IgD-negative memory B cell (primary cell): ENCODE data around the gene FAM131C. TPM values are rescaled to one million over a fixed set of nuclear protein-coding genes. Genes with fewer than 3 reads are reported as not detected.
"Not testable (repeated sequence)": the region's sequence is repeated elsewhere in the genome, so short reads cannot be mapped to it uniquely, and the experiment has no call there.

ENCODE experiments used
- H3K27ac Mint-ChIP-seq, 3 donors: one replicate each; pipeline ENCODE4 v1.8.0; 2020 to 2022; ENCODE audit warnings: mild to moderate bottlenecking in 3 of 3, mixed read lengths in 3 of 3, moderate library complexity in 1 of 3
- H3K27me3 Mint-ChIP-seq: one replicate; pipeline ENCODE4 v1.8.0; 2021; ENCODE audit warnings: mixed read lengths
- H3K36me3 Mint-ChIP-seq: one replicate; pipeline ENCODE4 v1.8.0; 2020; ENCODE audit warnings: mild to moderate bottlenecking, mixed read lengths
- H3K4me1 Mint-ChIP-seq, 3 donors: one replicate each; pipeline ENCODE4 v1.8.0; 2020 to 2022; ENCODE audit warnings: mixed read lengths in 3 of 3, mild to moderate bottlenecking in 1 of 3
- H3K4me3 Mint-ChIP-seq, 4 donors: one replicate each; pipeline ENCODE4 v1.8.0; 2020 to 2022; ENCODE audit warnings: mild to moderate bottlenecking in 4 of 4, mixed read lengths in 4 of 4, moderate library complexity in 3 of 4
- H3K9me3 Mint-ChIP-seq, 3 donors: one replicate each; pipeline ENCODE4 v1.8.0; 2020 to 2021; ENCODE audit warnings: mixed read lengths in 3 of 3, mild to moderate bottlenecking in 1 of 3
- polyA plus RNA-seq: library from polyadenylated mRNA; unstranded; fragments of 300-500 nt; fragmentation: Illumina TruSeq; gene quantifications from one replicate; pipeline ENCODE4 v1.2.3, GENCODE V29; 2021

FAM131C gene
- polyA plus RNA-seq, 1 donor from 2014 or later = not detected

DNA sequence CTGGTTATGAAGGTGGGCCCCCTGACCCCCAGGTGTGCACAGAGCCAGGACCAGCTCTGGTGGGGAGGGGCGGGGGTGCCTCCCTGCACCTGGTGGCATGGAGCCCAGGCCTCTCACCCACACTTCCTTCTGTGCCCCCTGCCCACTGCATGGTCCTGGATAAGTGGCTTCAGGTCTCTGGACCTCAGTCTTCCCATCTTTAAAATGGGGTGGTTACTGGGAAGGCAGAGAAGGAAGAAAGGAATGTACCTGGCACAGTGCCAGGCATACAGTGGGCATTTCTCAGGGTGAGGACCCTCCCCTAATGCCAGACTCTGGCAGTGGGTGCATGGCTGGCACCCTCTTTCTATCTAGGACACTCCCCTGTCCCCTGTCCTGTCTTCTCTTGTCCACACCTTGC is 44.2 kb downstream of the FAM131C start:
- no peaks in the 10 kb centered on the region for H3K9me3 Mint-ChIP-seq
- no peak overlapping the region for H3K27ac Mint-ChIP-seq
- H3K4me3 Mint-ChIP-seq = no peak overlapping the region
- peaks cover 22% of the 10 kb centered on the region for H3K27me3 Mint-ChIP-seq
- H3K36me3 Mint-ChIP-seq = no peaks in the 10 kb centered on the region
- peaks cover 0 to 5% (median 3%) of the 10 kb centered on the region in 3 donors for H3K4me1 Mint-ChIP-seq

DNA sequence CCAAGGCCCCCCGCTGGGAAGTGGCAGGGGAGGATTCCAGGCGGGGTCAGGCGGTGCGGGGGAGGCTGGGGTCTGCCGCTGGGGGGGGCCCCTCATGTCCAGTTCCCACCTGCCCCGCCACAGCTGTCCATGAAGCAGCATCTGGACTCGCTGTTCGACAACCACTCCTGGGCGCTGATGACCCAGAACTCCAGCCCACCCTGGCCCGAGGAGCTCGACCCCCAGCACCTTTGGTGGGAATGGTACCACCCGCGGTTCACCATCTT is 44.5 kb downstream of the FAM131C start:
- H3K36me3 Mint-ChIP-seq, H3K9me3 Mint-ChIP-seq, H3K27ac Mint-ChIP-seq, H3K4me3 Mint-ChIP-seq, H3K4me1 Mint-ChIP-seq: not testable (repeated sequence)
- peaks cover 22% of the 10 kb centered on the region for H3K27me3 Mint-ChIP-seq

GRCh38 chr1:16028237-16029002 is 45.0 kb downstream of the FAM131C start:
- H3K36me3 Mint-ChIP-seq = no peaks in the 10 kb centered on the region
- H3K27ac Mint-ChIP-seq = no peak overlapping the region
- peaks cover 0 to 5% (median 3%) of the 10 kb centered on the region in 3 donors for H3K4me1 Mint-ChIP-seq
- no peak overlapping the region for H3K4me3 Mint-ChIP-seq
- no peaks in the 10 kb centered on the region for H3K9me3 Mint-ChIP-seq
- H3K27me3 Mint-ChIP-seq = peaks cover 25% of the 10 kb centered on the region

DNA sequence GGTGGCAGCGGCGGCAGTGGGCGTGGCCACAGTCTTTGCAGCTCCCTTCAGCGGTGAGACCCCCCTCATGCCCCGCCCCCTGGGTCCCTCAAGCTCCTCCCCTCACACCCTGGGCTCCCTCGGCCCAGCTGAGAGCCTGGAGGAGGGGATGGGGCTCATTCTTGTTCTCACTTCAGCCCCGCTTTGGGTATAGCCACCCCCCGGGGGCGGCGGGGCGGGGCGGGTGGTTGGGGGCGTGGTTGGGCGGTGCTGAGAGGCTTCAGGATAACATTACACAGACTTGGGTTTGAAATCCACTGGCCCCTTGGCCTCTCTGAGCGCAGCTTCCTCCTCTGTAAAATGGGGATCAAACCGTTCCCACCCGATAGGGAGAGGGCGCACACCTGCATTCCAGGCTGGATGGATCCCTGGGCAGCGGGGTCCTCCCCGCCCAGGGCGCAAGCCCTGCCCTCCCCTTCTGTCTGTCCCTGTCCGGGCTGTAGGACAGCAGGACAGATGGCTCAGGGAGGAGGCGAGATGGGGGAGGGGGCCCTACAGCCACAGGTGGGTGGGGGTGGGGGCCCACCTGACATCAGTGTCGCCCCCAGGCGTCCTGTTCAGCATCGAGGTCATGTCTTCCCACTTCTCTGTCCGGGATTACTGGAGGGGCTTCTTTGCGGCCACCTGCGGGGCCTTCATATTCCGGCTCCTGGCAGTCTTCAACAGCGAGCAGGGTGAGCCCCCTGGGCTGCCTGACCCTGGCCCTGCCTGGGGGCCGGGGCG is 46.5 kb downstream of the FAM131C start:
- Mint-ChIP-seq H3K4me3 (peak overlapping the region in 2 of 4 donors; percentile 37 to 77), H3K4me1 (peaks cover 0 to 5% (median 0%) of the 10 kb centered on the region in 3 donors), H3K27ac (no peak overlapping the region), H3K27me3 (peaks cover 21% of the 10 kb centered on the region), H3K36me3 (no peaks in the 10 kb centered on the region), H3K9me3 (no peaks in the 10 kb centered on the region)

DNA sequence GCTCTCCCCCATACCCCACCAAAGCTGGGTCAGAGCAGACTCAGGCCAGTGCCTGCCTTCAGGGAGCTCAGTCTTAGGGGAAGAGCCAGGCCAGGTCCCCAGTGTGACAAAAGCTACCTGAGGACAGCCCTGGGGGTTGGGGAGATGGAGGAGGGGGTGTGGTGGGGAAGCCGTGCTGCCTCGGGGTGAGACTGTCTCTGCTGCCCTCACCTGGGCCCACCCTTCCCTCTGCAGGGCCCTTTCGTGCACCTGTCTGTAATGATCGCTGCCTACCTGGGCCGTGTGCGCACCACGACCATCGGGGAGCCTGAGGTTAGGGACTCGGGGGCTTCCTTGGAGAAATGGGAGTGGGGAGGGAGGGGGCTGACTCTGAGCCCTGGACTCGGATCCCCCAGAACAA is 47.1 kb downstream of the FAM131C start:
- H3K9me3 Mint-ChIP-seq, H3K27ac Mint-ChIP-seq, H3K4me1 Mint-ChIP-seq, H3K4me3 Mint-ChIP-seq, H3K36me3 Mint-ChIP-seq: not testable (repeated sequence)
- H3K27me3 Mint-ChIP-seq = peaks cover 19% of the 10 kb centered on the region

- no peak overlapping the region for H3K4me3 Mint-ChIP-seq
- peaks cover 0 to 4% (median 0%) of the 10 kb centered on the region in 3 donors for H3K4me1 Mint-ChIP-seq
- peaks cover 11% of the 10 kb centered on the region for H3K27me3 Mint-ChIP-seq
- no peak overlapping the region for H3K27ac Mint-ChIP-seq
- H3K9me3 Mint-ChIP-seq = no peaks in the 10 kb centered on the region
- H3K36me3 Mint-ChIP-seq = no peaks in the 10 kb centered on the region
These were observed 50.3 kb downstream of the FAM131C start for GRCh38 chr1:16023050-16023653.

GRCh38 chr1:16022393-16022792 is 51.1 kb downstream of the FAM131C start:
- Mint-ChIP-seq H3K9me3 (no peaks in the 10 kb centered on the region), H3K27me3 (peaks cover 7% of the 10 kb centered on the region), H3K36me3 (no peaks in the 10 kb centered on the region), H3K4me1 (peaks cover 0 to 5% (median 0%) of the 10 kb centered on the region in 3 donors), H3K27ac (no peak overlapping the region), H3K4me3 (no peak overlapping the region)

DNA sequence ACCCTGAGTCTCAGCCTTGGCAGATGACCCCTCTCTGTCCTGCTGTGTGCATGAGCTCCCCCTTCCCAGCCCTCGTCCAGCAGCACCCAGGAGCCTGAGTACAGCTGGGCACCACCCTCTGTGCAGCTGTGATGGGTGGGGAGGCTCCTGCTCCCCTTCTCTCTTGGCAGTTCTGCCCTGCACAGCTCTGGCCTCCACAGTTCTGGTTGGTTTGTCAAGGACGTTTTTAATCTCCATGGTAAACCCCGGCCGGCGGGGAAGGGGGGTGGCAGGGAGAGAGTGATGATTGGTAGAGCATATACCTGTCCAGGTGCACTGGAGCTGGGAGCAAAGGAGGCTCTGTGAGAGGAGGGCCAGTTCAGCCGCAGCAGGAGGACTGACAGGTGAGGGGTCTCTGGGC is 51.8 kb downstream of the FAM131C start, which contains the start of gene CLCNKA:
Gene CLCNKA (plus strand): TSS at position 356 of the 400 bp plus-strand sequence. CDS start 584 bp downstream, outside the sequence.
- Mint-ChIP-seq H3K36me3 (no peaks in the 10 kb centered on the region), H3K4me1 (peaks cover 0 to 5% (median 0%) of the 10 kb centered on the region in 3 donors), H3K27me3 (peaks cover 7% of the 10 kb centered on the region), H3K4me3 (peak within 1 kb of the TSS in 1 of 4 donors; percentile 66), H3K27ac (no peak within 1 kb of the TSS), H3K9me3 (no peaks in the 10 kb centered on the region)

- not testable (repeated sequence) for H3K36me3 Mint-ChIP-seq, H3K27me3 Mint-ChIP-seq, H3K4me1 Mint-ChIP-seq, H3K9me3 Mint-ChIP-seq, H3K27ac Mint-ChIP-seq, H3K4me3 Mint-ChIP-seq
These were observed 52.6 kb downstream of the FAM131C start for GRCh38 chr1:16020878-16021277.

- no peaks in the 10 kb centered on the region for H3K36me3 Mint-ChIP-seq
- H3K27me3 Mint-ChIP-seq = peaks cover 7% of the 10 kb centered on the region
- peaks cover 0 to 2% (median 0%) of the 10 kb centered on the region in 3 donors for H3K4me1 Mint-ChIP-seq
- H3K4me3 Mint-ChIP-seq = no peak overlapping the region
- no peaks in the 10 kb centered on the region for H3K9me3 Mint-ChIP-seq
- H3K27ac Mint-ChIP-seq = no peak overlapping the region
These were observed 53.1 kb downstream of the FAM131C start for GRCh38 chr1:16020325-16020724.

- peaks cover 1 to 4% (median 3%) of the 10 kb centered on the region in 3 donors for H3K4me1 Mint-ChIP-seq
- no peaks in the 10 kb centered on the region for H3K36me3 Mint-ChIP-seq
- peaks cover 9% of the 10 kb centered on the region for H3K27me3 Mint-ChIP-seq
- H3K27ac Mint-ChIP-seq = no peak overlapping the region
- H3K9me3 Mint-ChIP-seq = no peaks in the 10 kb centered on the region
- no peak overlapping the region for H3K4me3 Mint-ChIP-seq
These were observed 53.7 kb downstream of the FAM131C start for GRCh38 chr1:16019644-16020277.

- H3K27me3 Mint-ChIP-seq = peaks cover 9% of the 10 kb centered on the region
- no peaks in the 10 kb centered on the region for H3K9me3 Mint-ChIP-seq
- no peak overlapping the region for H3K27ac Mint-ChIP-seq
- peaks cover 7 to 9% (median 8%) of the 10 kb centered on the region in 3 donors for H3K4me1 Mint-ChIP-seq
- H3K4me3 Mint-ChIP-seq = no peak overlapping the region
- H3K36me3 Mint-ChIP-seq = no peaks in the 10 kb centered on the region
These were observed 54.5 kb downstream of the FAM131C start for GRCh38 chr1:16018749-16019643.

- no peak overlapping the region for H3K27ac Mint-ChIP-seq
- H3K9me3 Mint-ChIP-seq = no peaks in the 10 kb centered on the region
- peak overlapping the region in 1 of 4 donors; percentile 12 for H3K4me3 Mint-ChIP-seq
- peaks cover 5% of the 10 kb centered on the region for H3K27me3 Mint-ChIP-seq
- peaks cover 7 to 9% (median 8%) of the 10 kb centered on the region in 3 donors for H3K4me1 Mint-ChIP-seq
- no peaks in the 10 kb centered on the region for H3K36me3 Mint-ChIP-seq
These were observed 55.1 kb downstream of the FAM131C start for GRCh38 chr1:16018308-16018707.
